Measurements from ENCODE around the gene AGK.

The AGK gene

GRCh38 chr7:141590071-141590470 lies 38.9 kb downstream of the AGK start:
- Histone ChIP-seq H3K27ac (no peak overlapping the region), H3K4me1 (ENCODE audit: control insufficient read depth in 1 of 2, insufficient read depth in 1 of 2, low read depth in 1 of 2, low read length in 1 of 2) (no peaks in the 10 kb centered on the region)
- TF ChIP-seq CTCF (IDR thresholded peaks at IDR 0.05) = no peak

DNA sequence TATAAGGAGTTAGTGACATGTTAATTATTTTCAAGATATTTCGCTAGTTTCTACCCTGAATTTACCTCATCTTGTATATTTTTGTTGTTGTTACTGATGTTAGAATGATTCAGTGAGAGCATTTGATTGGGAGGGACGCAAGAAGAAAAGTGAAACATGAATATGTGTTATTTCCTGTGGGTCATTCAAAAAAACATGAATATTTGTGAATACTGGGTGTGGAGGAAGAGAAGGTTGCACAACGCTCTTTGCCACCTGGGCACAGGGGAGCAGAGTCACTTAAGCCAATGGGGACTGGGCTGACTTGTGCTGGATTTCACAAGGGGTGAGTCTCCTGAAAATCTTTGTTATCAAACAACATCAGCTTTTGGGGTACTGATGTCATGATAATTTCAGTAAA lies 39.5 kb downstream of the AGK start:
- H3K27me3 ChIP-seq = no peaks in the 10 kb centered on the region
- no peaks in the 10 kb centered on the region for H3K4me1 ChIP-seq (ENCODE audit: control insufficient read depth in 1 of 2, insufficient read depth in 1 of 2, low read depth in 1 of 2, low read length in 1 of 2)
- H3K36me3 ChIP-seq = no peaks in the 10 kb centered on the region
- H3K27ac ChIP-seq = no peak overlapping the region
- H3K4me3 ChIP-seq (ENCODE audit: low read depth in 1 of 2, low read length in 1 of 2) = no peak overlapping the region
- no peak for TF ChIP-seq CTCF (IDR thresholded peaks at IDR 0.05)
- no peaks in the 10 kb centered on the region for H3K9me3 ChIP-seq

More at GRCh38 chr7:141590071-141590470, 38.9 kb downstream of the AGK start:
- no peaks in the 10 kb centered on the region for H3K9me3 ChIP-seq
- no peaks in the 10 kb centered on the region for H3K27me3 ChIP-seq
- H3K36me3 ChIP-seq = no peaks in the 10 kb centered on the region
- H3K4me3 ChIP-seq (ENCODE audit: low read depth in 1 of 2, low read length in 1 of 2) = no peak overlapping the region

DNA sequence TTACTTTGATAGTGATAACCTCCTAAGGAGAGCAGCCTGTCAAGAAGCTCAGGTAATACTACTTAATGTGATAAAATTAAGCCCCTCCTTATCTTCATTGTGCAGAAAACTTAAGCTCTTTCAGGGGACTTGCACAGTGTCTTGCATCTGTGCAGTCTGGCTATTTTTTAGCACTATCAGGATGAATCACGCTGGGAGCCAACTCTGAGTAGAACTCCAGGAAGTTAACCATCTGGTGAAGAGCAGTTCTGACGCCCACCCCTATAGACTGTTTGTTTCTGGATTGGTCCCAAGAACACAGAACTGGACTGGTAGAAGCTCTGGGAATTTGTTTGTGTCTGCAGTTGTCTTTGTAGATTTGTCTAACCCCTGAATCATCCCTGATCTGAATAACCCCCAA lies 41.9 kb downstream of the AGK start:
- Histone ChIP-seq H3K27me3 (no peaks in the 10 kb centered on the region), H3K9me3 (no peaks in the 10 kb centered on the region), H3K27ac (no peak overlapping the region), H3K4me1 (ENCODE audit: control insufficient read depth in 1 of 2, insufficient read depth in 1 of 2, low read depth in 1 of 2, low read length in 1 of 2) (no peaks in the 10 kb centered on the region), H3K4me3 (ENCODE audit: low read depth in 1 of 2, low read length in 1 of 2) (no peak overlapping the region), H3K36me3 (no peaks in the 10 kb centered on the region)
- no peak for TF ChIP-seq CTCF (IDR thresholded peaks at IDR 0.05)

GRCh38 chr7:141597966-141598365 lies 46.8 kb downstream of the AGK start:
- Histone ChIP-seq H3K9me3 (no peaks in the 10 kb centered on the region), H3K27me3 (no peaks in the 10 kb centered on the region), H3K4me3 (ENCODE audit: low read depth in 1 of 2, low read length in 1 of 2) (no peak overlapping the region), H3K4me1 (ENCODE audit: control insufficient read depth in 1 of 2, insufficient read depth in 1 of 2, low read depth in 1 of 2, low read length in 1 of 2) (no peaks in the 10 kb centered on the region), H3K36me3 (no peaks in the 10 kb centered on the region), H3K27ac (no peak overlapping the region)
- no peak for TF ChIP-seq CTCF (IDR thresholded peaks at IDR 0.05)

DNA sequence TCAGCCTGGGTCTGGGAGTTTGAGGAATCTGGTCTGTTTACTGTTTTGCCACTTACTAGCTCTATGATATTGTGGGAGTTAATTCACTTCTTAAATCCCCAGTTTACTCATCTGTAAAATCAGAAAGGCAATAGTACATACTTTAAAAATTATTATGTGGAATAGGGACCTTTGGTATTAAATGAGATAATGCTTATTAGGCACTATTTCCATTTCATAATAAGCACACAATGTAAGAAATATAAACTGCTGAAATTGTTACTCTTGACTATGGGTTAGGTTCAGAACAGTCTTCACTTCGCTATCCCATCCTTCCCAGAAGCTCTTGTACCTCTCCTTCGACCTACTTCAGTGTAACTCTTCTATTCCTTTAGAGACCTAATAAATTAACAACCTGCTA lies 47.2 kb downstream of the AGK start:
- no peak for TF ChIP-seq CTCF (IDR thresholded peaks at IDR 0.05)
- H3K27me3 ChIP-seq = no peaks in the 10 kb centered on the region
- H3K4me3 ChIP-seq (ENCODE audit: low read depth in 1 of 2, low read length in 1 of 2) = no peak overlapping the region
- no peaks in the 10 kb centered on the region for H3K36me3 ChIP-seq
- H3K9me3 ChIP-seq = no peaks in the 10 kb centered on the region
- H3K4me1 ChIP-seq (ENCODE audit: control insufficient read depth in 1 of 2, insufficient read depth in 1 of 2, low read depth in 1 of 2, low read length in 1 of 2) = no peaks in the 10 kb centered on the region
- H3K27ac ChIP-seq = no peak overlapping the region
